GM18868 (cell line): Measurements from ENCODE around the gene NLGN1.

ENCODE experiments used
- ATAC-seq: cut with Tn5 transposase; IDR thresholded peaks from one replicate; pipeline ENCODE4 v1.9.1; 2021; ENCODE audit warnings: mild to moderate bottlenecking, moderate library complexity; ENCODE audit not compliant: unreplicated experiment

Gene NLGN1

GRCh38 chr3:173706630-173707029, 309.1 kb downstream of the NLGN1 start:
- ATAC-seq, result no peak

- no peak for ATAC-seq
Observed at GRCh38 chr3:173708191-173708590, 310.6 kb downstream of the NLGN1 start.

- no peak for ATAC-seq
Observed at GRCh38 chr3:173709026-173709425, 311.5 kb downstream of the NLGN1 start.

GRCh38 chr3:173711619-173712018, 314.1 kb downstream of the NLGN1 start:
- ATAC-seq, result no peak

GRCh38 chr3:173719585-173719984, 322.0 kb downstream of the NLGN1 start:
- no peak for ATAC-seq

- ATAC-seq, result no peak
Observed at GRCh38 chr3:173725507-173725906, 328.0 kb downstream of the NLGN1 start.

- ATAC-seq, result no peak
Observed at GRCh38 chr3:173730391-173730790, 332.8 kb downstream of the NLGN1 start.

GRCh38 chr3:173732237-173732636, 334.7 kb downstream of the NLGN1 start:
- no peak for ATAC-seq

- ATAC-seq, result no peak
Observed at GRCh38 chr3:173733029-173733652, 335.6 kb downstream of the NLGN1 start.

GRCh38 chr3:173734473-173734872, 336.9 kb downstream of the NLGN1 start:
- no peak for ATAC-seq

GRCh38 chr3:173734895-173735294, 337.4 kb downstream of the NLGN1 start:
- ATAC-seq, result no peak

GRCh38 chr3:173735841-173736240, 338.3 kb downstream of the NLGN1 start:
- no peak for ATAC-seq

- ATAC-seq, result no peak
Observed at GRCh38 chr3:173737167-173737808, 339.7 kb downstream of the NLGN1 start.

- no peak for ATAC-seq
Observed at GRCh38 chr3:173739726-173740125, 342.2 kb downstream of the NLGN1 start.

GRCh38 chr3:173742491-173742890, 344.9 kb downstream of the NLGN1 start:
- ATAC-seq, result no peak

GRCh38 chr3:173743111-173743510, 345.6 kb downstream of the NLGN1 start:
- ATAC-seq, result no peak

GRCh38 chr3:173743516-173743915, 346.0 kb downstream of the NLGN1 start:
- ATAC-seq, result no peak

- ATAC-seq, result no peak
Observed at GRCh38 chr3:173744479-173744878, 346.9 kb downstream of the NLGN1 start.

- no peak for ATAC-seq
Observed at GRCh38 chr3:173744895-173745294, 347.4 kb downstream of the NLGN1 start.

GRCh38 chr3:173745952-173746682, 348.6 kb downstream of the NLGN1 start:
- no peak for ATAC-seq

- ATAC-seq, result no peak
Observed at GRCh38 chr3:173747427-173747826, 349.9 kb downstream of the NLGN1 start.

- no peak for ATAC-seq
Observed at GRCh38 chr3:173748105-173748504, 350.6 kb downstream of the NLGN1 start.
